Activated CD4-positive, alpha-beta T cell treated with anti-CD3 and anti-CD28 coated beads, Interleukin-2, amount 50 U/mL, for 48 hours (primary cell): ENCODE data around the gene MTMR3.

Experiments used
- DNase-seq, 2 experiments: peaks; one replicate each; pipeline ENCODE4 v3.0.0-alpha.2; 2020

The MTMR3 gene

GRCh38 chr22:29917052-29917902, 34.3 kb downstream of the MTMR3 start:
- no peak for DNase-seq

GRCh38 chr22:29925402-29925801, 42.4 kb downstream of the MTMR3 start:
- DNase-seq = no peak

GRCh38 chr22:29926057-29926456, 43.1 kb downstream of the MTMR3 start:
- DNase-seq = no peak

- DNase-seq = no peak
Observed at GRCh38 chr22:29932136-29932535, 49.2 kb downstream of the MTMR3 start.

- no peak for DNase-seq
Observed at GRCh38 chr22:29933619-29934018, 50.6 kb downstream of the MTMR3 start.

GRCh38 chr22:29934596-29934995, 51.6 kb downstream of the MTMR3 start:
- no peak for DNase-seq

GRCh38 chr22:29936186-29936585, 53.2 kb downstream of the MTMR3 start:
- DNase-seq = no peak

GRCh38 chr22:29937940-29938693, 55.1 kb downstream of the MTMR3 start:
- DNase-seq = peak; percentile 7 to 15

- no peak for DNase-seq
Observed at GRCh38 chr22:29940526-29940925, 57.6 kb downstream of the MTMR3 start.

GRCh38 chr22:29944339-29944738, 61.4 kb downstream of the MTMR3 start:
- no peak for DNase-seq

GRCh38 chr22:29945435-29945834, 62.5 kb downstream of the MTMR3 start:
- DNase-seq = no peak

- no peak for DNase-seq
Observed at GRCh38 chr22:29946220-29946619, 63.2 kb downstream of the MTMR3 start.

- DNase-seq = no peak
Observed at GRCh38 chr22:29947410-29948384, 64.7 kb downstream of the MTMR3 start.

- DNase-seq = no peak
Observed at GRCh38 chr22:29948385-29948769, 65.4 kb downstream of the MTMR3 start.

GRCh38 chr22:29949872-29950271, 66.9 kb downstream of the MTMR3 start:
- DNase-seq = no peak

- no peak for DNase-seq
Observed at GRCh38 chr22:29951791-29952413, 68.9 kb downstream of the MTMR3 start.

GRCh38 chr22:29954203-29954855, 71.4 kb downstream of the MTMR3 start:
- DNase-seq = no peak

- no peak for DNase-seq
Observed at GRCh38 chr22:29956680-29957079, 73.7 kb downstream of the MTMR3 start.

- no peak for DNase-seq
Observed at GRCh38 chr22:29958170-29958569, 75.2 kb downstream of the MTMR3 start.

- no peak for DNase-seq
Observed at GRCh38 chr22:29964776-29965175, 81.8 kb downstream of the MTMR3 start.

- no peak for DNase-seq
Observed at GRCh38 chr22:29967461-29967860, 84.5 kb downstream of the MTMR3 start.

GRCh38 chr22:29971607-29972006, 88.6 kb downstream of the MTMR3 start:
- DNase-seq = no peak
